GM23338 (cell line): ENCODE data around the gene BCORL1. TPM values are rescaled to one million over a fixed set of nuclear protein-coding genes. Genes with fewer than 3 reads are reported as not detected.

Experiments used
- CREB1 ChIP-seq: fragments of 250-450 bp; sonication (Bioruptor Pico); IDR thresholded peaks from 2 replicates; pipeline ENCODE4 v1.5.0; 2020; ENCODE audit warnings: low read depth, mild to moderate bottlenecking, moderate library complexity
- ETS1 ChIP-seq: IDR thresholded peaks from 2 replicates; pipeline ENCODE4 v1.6.1; 2016; ENCODE audit warnings: antibody characterized with exemption
- EZH2 ChIP-seq: fragments of 200-600 bp; sonication (generic); IDR thresholded peaks from one replicate; pipeline ENCODE4 v1.8.0; 2017; ENCODE audit warnings: antibody characterized with exemption, mild to moderate bottlenecking, low read depth; ENCODE audit not compliant: unreplicated experiment
- NANOG ChIP-seq: IDR thresholded peaks from 2 replicates; pipeline ENCODE4 v1.6.1; 2016; ENCODE audit warnings: antibody characterized with exemption, borderline replicate concordance
- POLR2AphosphoS5 ChIP-seq: IDR thresholded peaks from 2 replicates; pipeline ENCODE4 v1.6.1; 2016; ENCODE audit warnings: antibody characterized with exemption, low read depth
- STAT1 ChIP-seq: IDR thresholded peaks from one replicate; pipeline ENCODE4 v1.6.1; 2016; ENCODE audit warnings: antibody characterized with exemption; ENCODE audit not compliant: unreplicated experiment
- ZNF114 ChIP-seq: fragments of 250-450 bp; sonication (Bioruptor Pico); IDR thresholded peaks from 2 replicates; pipeline ENCODE4 v1.5.0; 2020; ENCODE audit warnings: mild to moderate bottlenecking, moderate library complexity
- ZNF331 ChIP-seq: fragments of 250-450 bp; sonication (Bioruptor Pico); IDR thresholded peaks from 2 replicates; pipeline ENCODE4 v1.5.0; 2020; ENCODE audit warnings: low read depth, mild to moderate bottlenecking, moderate library complexity
- ZNF462 ChIP-seq: fragments of 250-450 bp; sonication (Bioruptor Pico); IDR thresholded peaks from 2 replicates; pipeline ENCODE4 v1.5.0; 2020; ENCODE audit warnings: mild to moderate bottlenecking, moderate library complexity
- polyA plus RNA-seq: library from polyadenylated mRNA; unstranded; fragments of >200 nt; fragmentation: Nextera tagmentation; extraction: Ambion mirVana; gene quantifications from 2 replicates; pipeline ENCODE4 v1.2.1, GENCODE V29; 2016
- total RNA-seq: library from RNA; depleted of rRNA; stranded (reverse); fragments of >200 nt; shearing (Covaris generic); gene quantifications from 2 replicates; pipeline ENCODE4 v1.2.3, GENCODE V29; 2014

The BCORL1 gene
- total and polyA plus RNA-seq, 2 experiments from 2014 or later: 2.6 to 2.7 TPM

GRCh38 chrX:130081421-130082045, 99.1 kb downstream of the BCORL1 start (continued):
- TF ChIP-seq ZNF462 (no peak), EZH2 (no peak), CREB1 (no peak), ETS1 (no peak), NANOG (no peak), ZNF114 (CRISPR knock-in tag) (no peak), POLR2AphosphoS5 (no peak), ZNF331 (CRISPR knock-in tag) (no peak), STAT1 (no peak)
